SK-N-SH (cell line): Measurements from ENCODE around the gene MUC2.

Experiments
- EP300 ChIP-seq, 2 experiments: IDR thresholded peaks; 2 replicates each; pipeline versions ENCODE4 v1.4.0 to v1.6.1; 2012; ENCODE audit warnings: borderline replicate concordance in 1 of 2, low read depth in 1 of 2, low read length in 1 of 2
- GABPA ChIP-seq: IDR thresholded peaks from 2 replicates; pipeline ENCODE4 v1.4.0; 2012; ENCODE audit warnings: low read depth, mild to moderate bottlenecking
- JUND ChIP-seq: IDR thresholded peaks from 2 replicates; pipeline ENCODE4 v1.4.0; 2012
- POLR2AphosphoS5 ChIP-seq: IDR thresholded peaks from 2 replicates; pipeline ENCODE4 v1.6.1; 2012; ENCODE audit warnings: low read depth, low read length
- SIN3A ChIP-seq: IDR thresholded peaks from 2 replicates; pipeline ENCODE4 v1.6.1; 2012; ENCODE audit warnings: low read depth, mild to moderate bottlenecking, low read length, moderate library complexity, borderline replicate concordance
- TAF1 ChIP-seq: IDR thresholded peaks from 2 replicates; pipeline ENCODE4 v1.6.1; 2012; ENCODE audit warnings: low read depth, mild to moderate bottlenecking, low read length, moderate library complexity, borderline replicate concordance
- YY1 ChIP-seq: IDR thresholded peaks from 2 replicates; pipeline ENCODE4 v1.4.0; 2012; ENCODE audit warnings: low read depth, mild to moderate bottlenecking
- TF ChIP-seq, protein P1 (sequence below): fragments of 200-600 bp; sonication (generic); IDR thresholded peaks from 2 replicates; pipeline ENCODE4 v1.6.1; 2017; ENCODE audit warnings: antibody characterized with exemption, mild to moderate bottlenecking, moderate library complexity
- TF ChIP-seq, protein P2 (sequence below): IDR thresholded peaks from 2 replicates; pipeline ENCODE4 v1.4.0; 2012; ENCODE audit warnings: low read depth
- TF ChIP-seq, protein P3 (sequence below): IDR thresholded peaks from 2 replicates; pipeline ENCODE4 v1.4.0; 2012; ENCODE audit warnings: low read depth, borderline replicate concordance
- TF ChIP-seq, protein P4 (sequence below): IDR thresholded peaks from 2 replicates; pipeline ENCODE4 v1.4.0; 2012; ENCODE audit warnings: low read depth, borderline replicate concordance
- TF ChIP-seq, protein P5 (sequence below): fragments of 150-350 bp; IDR thresholded peaks from 2 replicates; pipeline ENCODE4 v1.6.1; 2017; ENCODE audit warnings: antibody characterized with exemption, low read length, low read depth, borderline replicate concordance

DNA sequence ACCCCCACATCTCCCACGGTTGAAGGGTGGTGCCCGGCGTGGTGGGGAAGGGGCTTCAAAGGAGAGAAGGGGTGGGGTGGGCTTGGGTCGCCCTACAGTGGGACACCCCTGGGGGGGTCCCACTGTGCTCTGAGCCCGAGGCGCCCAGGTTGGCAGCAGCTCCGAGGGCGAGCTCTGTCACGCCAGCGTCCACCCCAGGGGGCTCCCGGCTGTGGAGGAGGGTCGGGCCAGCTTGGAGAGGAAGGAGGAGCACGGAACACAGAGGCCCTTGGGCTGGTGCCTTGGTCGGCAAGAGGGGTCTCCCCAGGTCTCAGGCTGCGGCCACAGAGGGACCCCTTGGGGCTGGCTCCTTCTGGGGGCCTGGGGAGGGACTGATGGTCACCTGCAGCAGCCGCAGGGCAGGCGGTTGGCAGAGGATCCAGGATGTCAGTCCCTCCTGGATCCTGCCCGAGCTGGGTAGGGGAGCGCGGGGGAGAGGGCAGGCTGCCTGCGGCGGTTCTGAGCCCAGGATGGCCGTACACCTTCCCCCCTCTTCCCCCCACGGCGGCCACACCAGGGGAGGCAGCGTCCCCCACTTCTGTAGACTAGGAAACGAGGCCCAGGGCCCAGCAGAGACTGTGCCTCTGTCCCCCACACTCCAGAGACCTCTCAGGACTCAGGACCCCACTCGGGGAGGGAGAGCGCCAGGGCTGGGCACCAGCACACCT is 38.9 kb upstream of the MUC2 start:
- TF ChIP-seq, protein P1, sequence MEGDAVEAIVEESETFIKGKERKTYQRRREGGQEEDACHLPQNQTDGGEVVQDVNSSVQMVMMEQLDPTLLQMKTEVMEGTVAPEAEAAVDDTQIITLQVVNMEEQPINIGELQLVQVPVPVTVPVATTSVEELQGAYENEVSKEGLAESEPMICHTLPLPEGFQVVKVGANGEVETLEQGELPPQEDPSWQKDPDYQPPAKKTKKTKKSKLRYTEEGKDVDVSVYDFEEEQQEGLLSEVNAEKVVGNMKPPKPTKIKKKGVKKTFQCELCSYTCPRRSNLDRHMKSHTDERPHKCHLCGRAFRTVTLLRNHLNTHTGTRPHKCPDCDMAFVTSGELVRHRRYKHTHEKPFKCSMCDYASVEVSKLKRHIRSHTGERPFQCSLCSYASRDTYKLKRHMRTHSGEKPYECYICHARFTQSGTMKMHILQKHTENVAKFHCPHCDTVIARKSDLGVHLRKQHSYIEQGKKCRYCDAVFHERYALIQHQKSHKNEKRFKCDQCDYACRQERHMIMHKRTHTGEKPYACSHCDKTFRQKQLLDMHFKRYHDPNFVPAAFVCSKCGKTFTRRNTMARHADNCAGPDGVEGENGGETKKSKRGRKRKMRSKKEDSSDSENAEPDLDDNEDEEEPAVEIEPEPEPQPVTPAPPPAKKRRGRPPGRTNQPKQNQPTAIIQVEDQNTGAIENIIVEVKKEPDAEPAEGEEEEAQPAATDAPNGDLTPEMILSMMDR = no peak
- TF ChIP-seq, protein P2, sequence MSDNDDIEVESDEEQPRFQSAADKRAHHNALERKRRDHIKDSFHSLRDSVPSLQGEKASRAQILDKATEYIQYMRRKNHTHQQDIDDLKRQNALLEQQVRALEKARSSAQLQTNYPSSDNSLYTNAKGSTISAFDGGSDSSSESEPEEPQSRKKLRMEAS = no peak
- no peak for TF ChIP-seq GABPA
- TF ChIP-seq, protein P3, sequence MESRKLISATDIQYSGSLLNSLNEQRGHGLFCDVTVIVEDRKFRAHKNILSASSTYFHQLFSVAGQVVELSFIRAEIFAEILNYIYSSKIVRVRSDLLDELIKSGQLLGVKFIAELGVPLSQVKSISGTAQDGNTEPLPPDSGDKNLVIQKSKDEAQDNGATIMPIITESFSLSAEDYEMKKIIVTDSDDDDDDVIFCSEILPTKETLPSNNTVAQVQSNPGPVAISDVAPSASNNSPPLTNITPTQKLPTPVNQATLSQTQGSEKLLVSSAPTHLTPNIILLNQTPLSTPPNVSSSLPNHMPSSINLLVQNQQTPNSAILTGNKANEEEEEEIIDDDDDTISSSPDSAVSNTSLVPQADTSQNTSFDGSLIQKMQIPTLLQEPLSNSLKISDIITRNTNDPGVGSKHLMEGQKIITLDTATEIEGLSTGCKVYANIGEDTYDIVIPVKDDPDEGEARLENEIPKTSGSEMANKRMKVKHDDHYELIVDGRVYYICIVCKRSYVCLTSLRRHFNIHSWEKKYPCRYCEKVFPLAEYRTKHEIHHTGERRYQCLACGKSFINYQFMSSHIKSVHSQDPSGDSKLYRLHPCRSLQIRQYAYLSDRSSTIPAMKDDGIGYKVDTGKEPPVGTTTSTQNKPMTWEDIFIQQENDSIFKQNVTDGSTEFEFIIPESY = no peak
- TF ChIP-seq POLR2AphosphoS5 = no peak
- TF ChIP-seq, protein P4, sequence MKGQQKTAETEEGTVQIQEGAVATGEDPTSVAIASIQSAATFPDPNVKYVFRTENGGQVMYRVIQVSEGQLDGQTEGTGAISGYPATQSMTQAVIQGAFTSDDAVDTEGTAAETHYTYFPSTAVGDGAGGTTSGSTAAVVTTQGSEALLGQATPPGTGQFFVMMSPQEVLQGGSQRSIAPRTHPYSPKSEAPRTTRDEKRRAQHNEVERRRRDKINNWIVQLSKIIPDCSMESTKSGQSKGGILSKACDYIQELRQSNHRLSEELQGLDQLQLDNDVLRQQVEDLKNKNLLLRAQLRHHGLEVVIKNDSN = no peak
- TF ChIP-seq EP300 (IDR thresholded peaks at IDR 0.05; ENCODE audit: borderline replicate concordance in 1 of 2, low read depth in 1 of 2, low read length in 1 of 2) = no peak
- no peak for TF ChIP-seq JUND
- no peak for TF ChIP-seq SIN3A
- TF ChIP-seq TAF1 = no peak
- no peak for TF ChIP-seq YY1
- TF ChIP-seq, protein P5, sequence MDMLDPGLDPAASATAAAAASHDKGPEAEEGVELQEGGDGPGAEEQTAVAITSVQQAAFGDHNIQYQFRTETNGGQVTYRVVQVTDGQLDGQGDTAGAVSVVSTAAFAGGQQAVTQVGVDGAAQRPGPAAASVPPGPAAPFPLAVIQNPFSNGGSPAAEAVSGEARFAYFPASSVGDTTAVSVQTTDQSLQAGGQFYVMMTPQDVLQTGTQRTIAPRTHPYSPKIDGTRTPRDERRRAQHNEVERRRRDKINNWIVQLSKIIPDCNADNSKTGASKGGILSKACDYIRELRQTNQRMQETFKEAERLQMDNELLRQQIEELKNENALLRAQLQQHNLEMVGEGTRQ = no peak
